Activated CD8-positive, alpha-beta memory T cell treated with anti-CD3 and anti-CD28 coated beads for 48 hours (primary cell): ENCODE data around the gene PNPLA2.

ENCODE experiments used
- DNase-seq, 3 experiments: peaks; one replicate each; pipeline ENCODE4 v3.0.0-alpha.2; 2020; ENCODE audit warnings: low read depth in 2 of 3, low spot score in 2 of 3

The PNPLA2 gene

GRCh38 chr11:818396-819128 lies at the start of gene PNPLA2:
PNPLA2 (plus strand) TSS chr11:818914; CDS start chr11:819719, 805 bp downstream.
- DNase-seq: no peak

GRCh38 chr11:769887-770641 lies 48.6 kb upstream of the PNPLA2 start:
- DNase-seq: no peak

- DNase-seq: no peak
Observed at GRCh38 chr11:770642-771616, 47.8 kb upstream of the PNPLA2 start.

- no peak for DNase-seq
Observed at GRCh38 chr11:771617-772204, 47.0 kb upstream of the PNPLA2 start.

GRCh38 chr11:772429-773390 lies 46.0 kb upstream of the PNPLA2 start:
- DNase-seq: no peak

- no peak for DNase-seq
Observed at GRCh38 chr11:773425-773824, 45.3 kb upstream of the PNPLA2 start.

GRCh38 chr11:773830-774229 lies 44.9 kb upstream of the PNPLA2 start:
- no peak for DNase-seq

- DNase-seq: no peak
Observed at GRCh38 chr11:774873-775592, 43.7 kb upstream of the PNPLA2 start.

- no peak for DNase-seq
Observed at GRCh38 chr11:776263-776560, 42.5 kb upstream of the PNPLA2 start.

- peak in 1 of 3 experiments; percentile 33 for DNase-seq
Observed at GRCh38 chr11:776561-777287, 42.0 kb upstream of the PNPLA2 start.

GRCh38 chr11:777288-778255 lies 41.1 kb upstream of the PNPLA2 start, which contains the start of gene GATD1:
GATD1 (minus strand) TSS chr11:777487; CDS start chr11:777462, 25 bp downstream.
- peak; percentile 82 to 91 (median 89) for DNase-seq

- no peak for DNase-seq
Observed at GRCh38 chr11:778976-779954, 39.4 kb upstream of the PNPLA2 start.

- DNase-seq: no peak
Observed at GRCh38 chr11:779955-780532, 38.7 kb upstream of the PNPLA2 start.

GRCh38 chr11:782264-783174 lies 36.2 kb upstream of the PNPLA2 start:
- DNase-seq: no peak

- DNase-seq: no peak
Observed at GRCh38 chr11:783581-784015, 35.1 kb upstream of the PNPLA2 start.
